HUES64 (cell line): ENCODE data around the gene CYP24A1.

Source experiments
- H3K27ac ChIP-seq: 2 replicates; pipeline ENCODE4 v1.7.0; 2013; ENCODE audit warnings: low read depth, low read length, inconsistent platforms
- H3K27me3 ChIP-seq: 2 replicates; pipeline ENCODE4 v1.6.1; 2013; ENCODE audit warnings: mild to moderate bottlenecking, low read length; ENCODE audit not compliant: insufficient read depth
- H3K36me3 ChIP-seq: 2 replicates; pipeline ENCODE4 v1.6.1; 2013; ENCODE audit warnings: mild to moderate bottlenecking, low read length; ENCODE audit not compliant: insufficient read depth
- H3K4me1 ChIP-seq: 2 replicates; pipeline ENCODE4 v1.6.1; 2013; ENCODE audit warnings: mild to moderate bottlenecking, low read length, moderate library complexity; ENCODE audit not compliant: insufficient read depth
- H3K4me3 ChIP-seq: 2 replicates; pipeline ENCODE4 v1.5.1; 2013; ENCODE audit warnings: mild to moderate bottlenecking, low read length, moderate library complexity
- H3K9ac ChIP-seq: 2 replicates; pipeline ENCODE4 v1.6.1; 2013; ENCODE audit warnings: mild to moderate bottlenecking, low read depth, low read length
- H3K9me3 ChIP-seq: 2 replicates; pipeline ENCODE4 v1.6.1; 2013; ENCODE audit warnings: low read depth, low read length; ENCODE audit not compliant: insufficient read depth
- WGBS: fragments of 150-250, 120-280 bp; methylation state at CpG from one replicate; pipeline ENCODE4 v1.1.7; 2013; ENCODE audit warnings: missing lambda C conversion rate; 5-methylcytosine and 5-hydroxymethylcytosine counted together

Gene CYP24A1

DNA sequence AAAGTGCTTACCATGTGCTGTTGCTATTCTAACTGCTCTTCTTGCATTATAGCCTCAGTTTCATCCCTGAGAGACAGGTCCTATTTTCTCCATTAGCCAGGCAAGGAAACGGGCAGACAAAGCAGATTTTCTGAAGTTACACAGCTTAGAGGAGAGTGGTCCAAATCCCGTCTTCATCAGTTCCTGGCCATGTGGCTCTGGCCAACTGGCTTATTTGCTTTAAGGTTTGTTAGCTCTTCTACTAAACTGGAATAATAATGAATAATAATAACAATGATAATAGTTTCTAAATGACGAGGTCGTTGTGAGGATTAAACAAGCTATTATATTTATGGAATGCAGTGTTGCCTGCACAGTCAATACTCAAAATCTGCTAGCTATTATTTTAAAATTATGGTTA, 67.6 kb downstream of the CYP24A1 start:
- Histone ChIP-seq H3K9me3 (no peaks in the 10 kb centered on the region), H3K27me3 (no peaks in the 10 kb centered on the region), H3K9ac (no peak overlapping the region), H3K36me3 (no peaks in the 10 kb centered on the region), H3K27ac (no peak overlapping the region), H3K4me3 (no peak overlapping the region), H3K4me1 (no peaks in the 10 kb centered on the region)
- WGBS, result 90% methylated on average over 2 of the region's 4 CpGs

DNA sequence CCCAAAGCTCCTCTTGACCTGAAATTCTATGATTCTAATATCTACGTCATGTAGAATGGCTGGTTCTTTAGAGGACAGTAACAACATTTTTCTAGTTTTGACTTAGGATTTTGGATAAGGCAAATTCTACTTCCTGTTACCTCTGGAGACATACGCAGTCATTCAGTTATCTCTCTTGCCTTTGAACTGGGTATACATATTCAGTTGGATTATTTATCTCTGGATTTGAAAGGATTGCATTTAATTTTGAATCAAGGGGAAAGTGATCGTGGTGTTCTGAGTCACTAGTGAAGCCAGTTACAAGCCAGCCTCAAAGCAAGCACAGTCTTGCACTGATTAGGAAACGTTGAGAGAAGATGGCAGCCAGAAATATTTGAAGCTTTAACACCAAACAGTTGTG, 68.1 kb downstream of the CYP24A1 start:
- no peak overlapping the region for H3K27ac ChIP-seq
- no peaks in the 10 kb centered on the region for H3K36me3 ChIP-seq
- no peak overlapping the region for H3K4me3 ChIP-seq
- no peak overlapping the region for H3K9ac ChIP-seq
- 89% methylated on average over 3 of the region's 4 CpGs for WGBS
- H3K9me3 ChIP-seq, result no peaks in the 10 kb centered on the region
- no peaks in the 10 kb centered on the region for H3K27me3 ChIP-seq
- H3K4me1 ChIP-seq, result no peaks in the 10 kb centered on the region

DNA sequence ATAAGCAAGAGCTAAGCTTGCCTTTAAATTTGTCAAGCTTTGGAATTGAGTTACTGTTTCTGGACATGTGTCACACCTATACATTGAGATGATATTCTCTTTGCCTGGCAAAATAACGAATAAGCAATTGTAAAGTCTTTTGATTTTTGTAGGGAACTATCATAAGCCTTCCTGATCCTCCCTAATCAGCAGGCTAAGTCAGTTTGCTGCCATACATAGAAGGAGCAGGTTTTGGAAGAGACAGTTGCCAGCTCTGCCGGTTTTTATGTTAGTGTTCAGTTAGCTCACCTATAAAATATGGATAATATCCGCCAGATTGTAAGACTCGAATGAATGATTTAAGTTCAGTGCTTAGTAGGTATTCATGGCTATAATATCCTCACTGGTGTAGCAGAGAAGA, 69.0 kb downstream of the CYP24A1 start:
- Histone ChIP-seq H3K9me3 (no peaks in the 10 kb centered on the region), H3K4me1 (no peaks in the 10 kb centered on the region), H3K9ac (no peak overlapping the region), H3K27ac (no peak overlapping the region), H3K27me3 (no peaks in the 10 kb centered on the region), H3K36me3 (no peaks in the 10 kb centered on the region), H3K4me3 (no peak overlapping the region)
- 90% methylated on average over 4 of the region's 4 CpGs for WGBS

DNA sequence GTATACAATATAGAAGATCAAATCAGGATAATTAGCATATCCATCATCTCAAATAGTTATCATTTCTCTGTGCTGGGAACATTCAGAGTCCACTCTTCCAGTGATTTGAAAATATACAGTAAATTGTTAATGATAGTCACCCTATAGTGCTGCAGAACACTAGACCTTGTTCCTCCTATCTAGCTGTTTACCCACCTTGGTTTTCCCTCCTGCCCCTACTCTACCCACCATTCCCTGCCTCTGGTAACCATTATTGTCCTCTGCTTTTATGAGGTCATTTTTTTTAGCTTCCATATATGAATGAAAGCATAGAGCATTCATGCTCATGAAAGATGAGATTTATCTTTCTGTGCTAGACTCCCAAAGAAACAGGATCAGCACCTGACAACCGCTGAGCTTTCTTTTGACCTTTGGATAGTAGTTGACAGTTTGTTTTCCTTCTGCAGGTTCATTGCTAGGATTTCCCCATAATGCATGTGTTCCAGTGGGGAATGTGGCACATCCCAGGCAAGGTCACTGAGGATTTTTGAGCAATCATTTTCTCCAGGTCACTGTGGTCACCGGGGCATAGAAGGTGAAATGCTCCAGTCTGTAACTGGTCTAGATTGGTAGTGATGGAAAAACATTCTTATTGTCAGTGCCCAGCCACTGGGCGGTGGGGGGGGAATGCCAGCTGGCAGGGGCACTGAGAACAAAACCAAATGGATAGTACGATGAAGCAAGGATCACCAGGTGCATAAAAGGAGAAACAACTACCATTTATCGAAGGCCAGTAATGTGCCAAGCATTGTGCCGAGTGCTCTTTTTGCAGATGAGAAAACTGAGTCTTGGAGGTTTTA, 69.8 kb downstream of the CYP24A1 start:
- H3K9ac ChIP-seq, result no peak overlapping the region
- no peaks in the 10 kb centered on the region for H3K9me3 ChIP-seq
- H3K27me3 ChIP-seq, result no peaks in the 10 kb centered on the region
- H3K4me1 ChIP-seq, result no peaks in the 10 kb centered on the region
- H3K4me3 ChIP-seq, result no peak overlapping the region
- H3K27ac ChIP-seq, result no peak overlapping the region
- WGBS, result 95% methylated on average over 6 of the region's 6 CpGs
- H3K36me3 ChIP-seq, result no peaks in the 10 kb centered on the region
